Activated B cell treated with CpG ODN at 0.5 μM for 24 hours (primary cell): ENCODE results near the gene ERV3-1. TPM values are rescaled to one million over a fixed set of nuclear protein-coding genes. Genes with fewer than 3 reads are reported as not detected.

ENCODE experiments used
- ATAC-seq: fragments of 200-7000 bp; cut with Tn5 transposase; one replicate; pipeline ENCODE4 v1.10.0; 2021; ENCODE audit warnings: low read depth, mild to moderate bottlenecking, moderate library complexity
- CTCF ChIA-PET: fragments of 350-600 bp; sonication (Branson Sonifier 250); formaldehyde crosslinking; loops from one replicate; lab custom pipeline; 2021; ENCODE audit warnings: antibody characterized with exemption; lab: Charles Lee
- POLR2A ChIA-PET: fragments of 350-600 bp; sonication (Branson Sonifier 250); formaldehyde crosslinking; loops from one replicate; lab custom pipeline; 2021; ENCODE audit warnings: antibody characterized with exemption; lab: Charles Lee
- DNase-seq: peaks from one replicate; pipeline ENCODE4 v3.0.0; 2022
- H3K27ac Mint-ChIP-seq: one replicate; pipeline ENCODE4 v1.8.0; 2020; ENCODE audit warnings: mixed read lengths
- H3K27me3 Mint-ChIP-seq: one replicate; pipeline ENCODE4 v1.8.0; 2021; ENCODE audit warnings: mixed read lengths
- H3K36me3 Mint-ChIP-seq: one replicate; pipeline ENCODE4 v1.8.0; 2021; ENCODE audit warnings: low read depth, mixed read lengths
- H3K4me1 Mint-ChIP-seq: one replicate; pipeline ENCODE4 v1.8.0; 2021; ENCODE audit warnings: mixed read lengths
- H3K4me3 Mint-ChIP-seq: one replicate; pipeline ENCODE4 v1.8.0; 2020; ENCODE audit warnings: mild to moderate bottlenecking, mixed read lengths
- H3K9me3 Mint-ChIP-seq: one replicate; pipeline ENCODE4 v1.8.0; 2020; ENCODE audit warnings: mixed read lengths
- CTCF ChIP-seq: fragments of 200-600 bp; IDR thresholded peaks from one replicate; pipeline ENCODE4 v1.8.0; 2022; ENCODE audit warnings: antibody characterized with exemption, mild to moderate bottlenecking
- intact Hi-C: fragments of 100-400 bp; cut with micrococcal nuclease; formaldehyde crosslinking; loops from one replicate; pipeline ENCODE4 v1.15.1; 2024
- total RNA-seq: library from RNA; stranded (reverse); gene quantifications from 2 replicates; pipeline ENCODE4 v1.2.3, GENCODE V29; 2022

ERV3-1 gene
- total RNA-seq, 1 donor from 2014 or later: 24.8 TPM

- Mint-ChIP-seq H3K27ac (no peak overlapping the region), H3K4me3 (no peak overlapping the region), H3K4me1 (peaks cover 40% of the 10 kb centered on the region), H3K27me3 (no peaks in the 10 kb centered on the region), H3K36me3 (peaks cover 69% of the 10 kb centered on the region), H3K9me3 (peaks cover 49% of the 10 kb centered on the region)
- intact Hi-C loops: no loop called here
- DNase-seq (no peak), ATAC-seq (no peak)
- no peak for TF ChIP-seq CTCF
- ChIA-PET CTCF (no interaction called here), POLR2A (no interaction called here)
Observed at GRCh38 chr7:64997927-64998391, 8.5 kb downstream of the ERV3-1 start.

- POLR2A ChIA-PET: no interaction called here
- CTCF ChIA-PET: no interaction called here
- Mint-ChIP-seq H3K4me3 (no peak overlapping the region), H3K27ac (no peak overlapping the region), H3K27me3 (no peaks in the 10 kb centered on the region), H3K4me1 (peaks cover 35% of the 10 kb centered on the region), H3K9me3 (peaks cover 51% of the 10 kb centered on the region), H3K36me3 (peaks cover 69% of the 10 kb centered on the region)
- intact Hi-C loops: no loop called here
- no peak for DNase-seq
- no peak for ATAC-seq
- no peak for TF ChIP-seq CTCF
Observed at GRCh38 chr7:64997164-64997908, 9.2 kb downstream of the ERV3-1 start.

GRCh38 chr7:64996305-64996704, 10.2 kb downstream of the ERV3-1 start:
- no peak for DNase-seq
- H3K27ac Mint-ChIP-seq: no peak overlapping the region

GRCh38 chr7:64993901-64994300, 12.6 kb downstream of the ERV3-1 start:
- no peak for DNase-seq
- H3K4me1 Mint-ChIP-seq: peaks cover 8% of the 10 kb centered on the region
- CTCF ChIA-PET: no interaction called here
- H3K27me3 Mint-ChIP-seq: no peaks in the 10 kb centered on the region
- intact Hi-C loops: no loop called here
- POLR2A ChIA-PET: no interaction called here
- peaks cover 65% of the 10 kb centered on the region for H3K36me3 Mint-ChIP-seq
- no peak for TF ChIP-seq CTCF
- H3K27ac Mint-ChIP-seq: no peak overlapping the region
- no peak for ATAC-seq
- H3K4me3 Mint-ChIP-seq: no peak overlapping the region
- peaks cover 59% of the 10 kb centered on the region for H3K9me3 Mint-ChIP-seq

More at GRCh38 chr7:64996305-64996704, 10.2 kb downstream of the ERV3-1 start:
- peaks cover 54% of the 10 kb centered on the region for H3K9me3 Mint-ChIP-seq
- peaks cover 30% of the 10 kb centered on the region for H3K4me1 Mint-ChIP-seq
- ATAC-seq: no peak
- no peaks in the 10 kb centered on the region for H3K27me3 Mint-ChIP-seq
- CTCF ChIA-PET: no interaction called here
- peaks cover 71% of the 10 kb centered on the region for H3K36me3 Mint-ChIP-seq
- POLR2A ChIA-PET: no interaction called here
- no peak for TF ChIP-seq CTCF
- no peak overlapping the region for H3K4me3 Mint-ChIP-seq
- intact Hi-C loops: no loop called here

- CTCF ChIA-PET: no interaction called here
- Mint-ChIP-seq H3K27ac (no peak overlapping the region), H3K4me3 (no peak overlapping the region), H3K36me3 (peaks cover 65% of the 10 kb centered on the region), H3K9me3 (peaks cover 58% of the 10 kb centered on the region), H3K4me1 (no peaks in the 10 kb centered on the region), H3K27me3 (no peaks in the 10 kb centered on the region)
- no peak for ATAC-seq
- no peak for TF ChIP-seq CTCF
- intact Hi-C loops: no loop called here
- POLR2A ChIA-PET: no interaction called here
- no peak for DNase-seq
Observed at GRCh38 chr7:64992971-64993370, 13.5 kb downstream of the ERV3-1 start.
